Measurements from ENCODE around the gene BFSP2.
A peak's percentile ranks its signal among the peaks of the same experiment; 100 is the strongest.
"Not testable (repeated sequence)": the region's sequence is repeated elsewhere in the genome, so short reads cannot be mapped to it uniquely, and the experiment has no call there.

Gene BFSP2

GRCh38 chr3:133487920-133488540, 88.2 kb downstream of the BFSP2 start:
- peak; percentile 45 for DNase-seq

GRCh38 chr3:133488785-133489367, 89.0 kb downstream of the BFSP2 start:
- no peak for DNase-seq

- DNase-seq = no peak
These were observed 89.7 kb downstream of the BFSP2 start for GRCh38 chr3:133489466-133490085.

- peak; percentile 69 for DNase-seq
These were observed 90.9 kb downstream of the BFSP2 start for GRCh38 chr3:133490468-133491351.

- no peak for DNase-seq
These were observed 91.7 kb downstream of the BFSP2 start for GRCh38 chr3:133491481-133492059.

GRCh38 chr3:133492159-133492741, 92.4 kb downstream of the BFSP2 start:
- no peak for DNase-seq

- DNase-seq = no peak
These were observed 94.6 kb downstream of the BFSP2 start for GRCh38 chr3:133494469-133494868.

- DNase-seq = not testable (repeated sequence)
These were observed 102.7 kb downstream of the BFSP2 start for GRCh38 chr3:133502542-133502941.

GRCh38 chr3:133503409-133503808, 103.6 kb downstream of the BFSP2 start:
- no peak for DNase-seq

GRCh38 chr3:133504736-133505135, 104.9 kb downstream of the BFSP2 start:
- DNase-seq = no peak

GRCh38 chr3:133505813-133506212, 106.0 kb downstream of the BFSP2 start:
- DNase-seq = no peak

- DNase-seq = peak; percentile 16
These were observed 106.5 kb downstream of the BFSP2 start for GRCh38 chr3:133506215-133506901.

- DNase-seq = no peak
These were observed 109.6 kb downstream of the BFSP2 start for GRCh38 chr3:133509488-133509887.

- no peak for DNase-seq
These were observed 112.7 kb downstream of the BFSP2 start for GRCh38 chr3:133512416-133513089.

GRCh38 chr3:133514418-133514817, 114.6 kb downstream of the BFSP2 start:
- DNase-seq = no peak

- no peak for DNase-seq
These were observed 115.3 kb downstream of the BFSP2 start for GRCh38 chr3:133515127-133515526.

- DNase-seq = no peak
These were observed 120.4 kb downstream of the BFSP2 start for GRCh38 chr3:133520286-133520685.

GRCh38 chr3:133520938-133521337, 121.1 kb downstream of the BFSP2 start:
- DNase-seq = not testable (repeated sequence)

- DNase-seq = no peak
These were observed 122.1 kb downstream of the BFSP2 start for GRCh38 chr3:133521946-133522345.

GRCh38 chr3:133523758-133524157, 123.9 kb downstream of the BFSP2 start:
- DNase-seq = not testable (repeated sequence)
